Measurements from ENCODE around the gene RUNX1. TPM values are rescaled to one million over a fixed set of nuclear protein-coding genes. Genes with fewer than 3 reads are reported as not detected.
"Not testable (repeated sequence)": the region's sequence is repeated elsewhere in the genome, so short reads cannot be mapped to it uniquely, and the experiment has no call there.

The RUNX1 gene
- total RNA-seq, 2 donors from 2014 or later = 23.0 to 25.8 TPM

DNA sequence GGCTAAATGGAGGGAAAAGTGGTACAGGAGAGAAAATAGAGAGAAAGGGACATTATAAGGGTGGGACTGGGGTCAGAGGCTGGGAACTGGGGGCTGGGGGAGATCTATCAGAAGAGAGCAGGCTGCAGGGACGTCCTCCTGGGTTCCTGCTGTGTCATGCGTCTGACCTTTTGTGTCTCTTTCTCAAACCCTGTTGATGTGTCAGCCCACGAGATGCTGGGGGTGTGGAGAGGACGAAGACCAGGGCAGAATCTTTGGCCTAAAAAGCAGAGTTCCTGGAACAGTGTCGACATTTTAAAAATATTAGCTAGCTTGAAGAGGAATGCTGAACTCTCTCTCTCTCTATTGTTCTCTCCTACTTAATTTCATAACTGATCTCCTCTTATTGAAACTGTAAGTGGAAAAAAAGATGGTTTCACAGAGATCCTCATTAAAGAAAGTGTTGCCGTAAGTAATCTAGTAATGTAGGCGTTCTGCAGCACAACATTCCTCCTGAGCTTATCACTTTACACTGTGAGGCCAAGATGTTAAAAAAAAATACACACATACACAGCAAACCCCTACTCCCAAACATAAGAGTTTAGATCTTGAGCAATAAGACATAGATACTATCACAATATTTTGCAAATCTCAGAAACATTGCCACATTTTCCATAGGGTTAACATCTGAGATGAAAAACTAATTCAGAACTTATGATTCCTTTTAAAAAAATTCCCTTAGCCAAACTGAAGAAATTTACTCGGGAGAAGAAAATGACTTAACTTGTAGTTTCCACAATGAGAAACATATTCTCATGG, 52.6 kb downstream of the RUNX1 start:
- intact Hi-C loops (cut with DNase I) = no loop called here
- Histone ChIP-seq H3K4me3 (no peak overlapping the region), H3K27me3 (replicated peaks; ENCODE audit: insufficient read depth) (no peaks in the 10 kb centered on the region), H3K4me1 (replicated peaks) (no peaks in the 10 kb centered on the region), H3K36me3 (no peaks in the 10 kb centered on the region), H3K27ac (no peak overlapping the region), H3K9me3 (no peaks in the 10 kb centered on the region)
- no peak for DNase-seq (ENCODE audit: low spot score)
- no peak for TF ChIP-seq POLR2A (IDR thresholded peaks at IDR 0.05)
- TF ChIP-seq, protein P1, sequence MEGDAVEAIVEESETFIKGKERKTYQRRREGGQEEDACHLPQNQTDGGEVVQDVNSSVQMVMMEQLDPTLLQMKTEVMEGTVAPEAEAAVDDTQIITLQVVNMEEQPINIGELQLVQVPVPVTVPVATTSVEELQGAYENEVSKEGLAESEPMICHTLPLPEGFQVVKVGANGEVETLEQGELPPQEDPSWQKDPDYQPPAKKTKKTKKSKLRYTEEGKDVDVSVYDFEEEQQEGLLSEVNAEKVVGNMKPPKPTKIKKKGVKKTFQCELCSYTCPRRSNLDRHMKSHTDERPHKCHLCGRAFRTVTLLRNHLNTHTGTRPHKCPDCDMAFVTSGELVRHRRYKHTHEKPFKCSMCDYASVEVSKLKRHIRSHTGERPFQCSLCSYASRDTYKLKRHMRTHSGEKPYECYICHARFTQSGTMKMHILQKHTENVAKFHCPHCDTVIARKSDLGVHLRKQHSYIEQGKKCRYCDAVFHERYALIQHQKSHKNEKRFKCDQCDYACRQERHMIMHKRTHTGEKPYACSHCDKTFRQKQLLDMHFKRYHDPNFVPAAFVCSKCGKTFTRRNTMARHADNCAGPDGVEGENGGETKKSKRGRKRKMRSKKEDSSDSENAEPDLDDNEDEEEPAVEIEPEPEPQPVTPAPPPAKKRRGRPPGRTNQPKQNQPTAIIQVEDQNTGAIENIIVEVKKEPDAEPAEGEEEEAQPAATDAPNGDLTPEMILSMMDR (IDR thresholded peaks at IDR 0.05) = no peak
- TF ChIP-seq POLR2AphosphoS5 (IDR thresholded peaks at IDR 0.05) = no peak
- WGBS = 70% methylated on average over 8 of the region's 8 CpGs

DNA sequence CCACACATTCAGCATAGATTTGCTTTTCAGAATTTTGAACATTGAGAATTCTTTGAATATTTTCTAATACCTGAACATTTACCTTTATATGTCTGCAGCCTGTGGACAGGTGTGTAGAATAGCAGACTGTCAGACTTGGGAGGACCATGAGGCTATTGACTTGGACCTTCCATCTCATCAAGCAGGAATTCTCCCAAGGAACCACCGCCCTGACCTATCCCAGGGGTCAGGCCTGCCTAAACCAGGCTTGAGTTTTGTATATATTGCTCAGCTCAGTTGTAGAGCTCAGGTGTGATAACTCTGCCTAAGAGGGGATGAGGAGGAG, 53.2 kb downstream of the RUNX1 start:
- H3K27ac ChIP-seq = no peak overlapping the region
- no peak for TF ChIP-seq POLR2AphosphoS5 (IDR thresholded peaks at IDR 0.05)
- TF ChIP-seq POLR2A (IDR thresholded peaks at IDR 0.05) = no peak
- TF ChIP-seq, protein P1 (IDR thresholded peaks at IDR 0.05) = no peak
- H3K9me3 ChIP-seq = no peaks in the 10 kb centered on the region
- intact Hi-C loops (cut with DNase I) = no loop called here
- DNase-seq (ENCODE audit: low spot score) = no peak
- no peaks in the 10 kb centered on the region for H3K4me1 ChIP-seq (replicated peaks)
- H3K4me3 ChIP-seq = no peak overlapping the region
- no peaks in the 10 kb centered on the region for H3K27me3 ChIP-seq (replicated peaks; ENCODE audit: insufficient read depth)
- H3K36me3 ChIP-seq = no peaks in the 10 kb centered on the region
- WGBS = 95% methylated on average over 1 of the region's 1 CpG

DNA sequence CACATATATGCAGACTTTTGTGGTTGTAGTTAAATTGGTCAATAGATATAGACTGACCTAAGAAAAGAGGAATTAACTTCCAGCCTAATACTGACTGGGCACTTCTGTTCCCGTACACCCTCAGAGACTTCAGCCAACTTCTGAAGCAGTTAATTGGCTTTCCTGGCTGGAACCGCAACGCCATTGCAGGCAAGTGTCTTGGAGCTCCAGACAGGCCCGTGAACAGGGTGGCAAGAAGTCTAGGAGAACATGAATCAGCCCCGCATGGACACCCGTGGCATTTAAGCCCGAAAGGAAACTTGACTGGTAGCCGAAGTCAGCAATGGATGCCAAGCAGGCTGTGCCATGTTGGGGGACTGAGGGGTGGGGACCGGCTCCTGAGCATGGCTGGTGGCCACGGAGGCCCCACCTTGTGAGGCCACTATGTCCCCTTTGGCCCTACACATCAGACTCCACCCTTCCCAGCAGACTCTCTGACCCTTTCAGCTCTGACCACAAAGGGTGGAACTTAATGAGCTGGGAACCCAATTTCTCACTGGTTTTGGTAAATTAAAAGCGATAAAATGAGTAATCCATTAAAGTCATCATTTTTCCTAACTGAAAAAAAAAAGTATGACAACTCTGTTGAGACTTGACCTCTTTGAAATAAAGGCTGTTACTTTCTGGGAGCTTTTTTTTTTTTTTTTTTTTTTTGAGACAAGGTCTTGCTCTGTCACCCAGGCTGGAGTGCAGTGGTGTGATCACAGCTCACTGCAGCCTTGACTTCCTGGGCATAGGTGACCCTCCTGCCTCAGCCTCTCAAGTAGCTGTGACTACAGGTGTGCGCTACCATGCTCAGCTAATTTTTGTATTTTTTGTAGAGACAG, 54.1 kb downstream of the RUNX1 start:
- H3K4me3 ChIP-seq = no peak overlapping the region
- TF ChIP-seq POLR2A (IDR thresholded peaks at IDR 0.05) = no peak
- TF ChIP-seq, protein P1 (IDR thresholded peaks at IDR 0.05) = no peak
- no peak for TF ChIP-seq POLR2AphosphoS5 (IDR thresholded peaks at IDR 0.05)
- no peaks in the 10 kb centered on the region for H3K36me3 ChIP-seq
- no peak overlapping the region for H3K27ac ChIP-seq
- H3K4me1 ChIP-seq (replicated peaks) = no peaks in the 10 kb centered on the region
- intact Hi-C loops (cut with DNase I) = no loop called here
- no peaks in the 10 kb centered on the region for H3K27me3 ChIP-seq (replicated peaks; ENCODE audit: insufficient read depth)
- no peaks in the 10 kb centered on the region for H3K9me3 ChIP-seq
- WGBS = 75% methylated on average over 12 of the region's 12 CpGs
- DNase-seq (ENCODE audit: low spot score) = no peak

DNA sequence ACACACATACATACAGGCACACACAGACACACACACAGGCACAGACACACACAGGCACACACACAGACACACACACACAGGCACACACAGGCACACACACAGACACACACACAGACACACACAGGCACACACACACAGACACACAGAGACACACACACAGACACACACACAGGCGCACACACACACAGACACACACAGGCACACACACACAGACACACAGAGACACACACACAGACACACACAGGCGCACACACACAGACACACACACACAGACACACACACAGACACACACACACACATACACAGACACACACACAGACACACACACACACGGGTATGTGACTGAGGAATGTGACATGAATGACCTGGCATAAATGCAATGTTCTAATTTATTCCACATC, 55.6 kb downstream of the RUNX1 start:
- H3K4me3 ChIP-seq; H3K9me3 ChIP-seq; intact Hi-C loops (cut with DNase I); H3K27ac ChIP-seq; H3K4me1 ChIP-seq (replicated peaks); DNase-seq (ENCODE audit: low spot score); H3K36me3 ChIP-seq; H3K27me3 ChIP-seq (replicated peaks; ENCODE audit: insufficient read depth): not testable (repeated sequence)
- WGBS = 64% methylated on average over 3 of the region's 3 CpGs

DNA sequence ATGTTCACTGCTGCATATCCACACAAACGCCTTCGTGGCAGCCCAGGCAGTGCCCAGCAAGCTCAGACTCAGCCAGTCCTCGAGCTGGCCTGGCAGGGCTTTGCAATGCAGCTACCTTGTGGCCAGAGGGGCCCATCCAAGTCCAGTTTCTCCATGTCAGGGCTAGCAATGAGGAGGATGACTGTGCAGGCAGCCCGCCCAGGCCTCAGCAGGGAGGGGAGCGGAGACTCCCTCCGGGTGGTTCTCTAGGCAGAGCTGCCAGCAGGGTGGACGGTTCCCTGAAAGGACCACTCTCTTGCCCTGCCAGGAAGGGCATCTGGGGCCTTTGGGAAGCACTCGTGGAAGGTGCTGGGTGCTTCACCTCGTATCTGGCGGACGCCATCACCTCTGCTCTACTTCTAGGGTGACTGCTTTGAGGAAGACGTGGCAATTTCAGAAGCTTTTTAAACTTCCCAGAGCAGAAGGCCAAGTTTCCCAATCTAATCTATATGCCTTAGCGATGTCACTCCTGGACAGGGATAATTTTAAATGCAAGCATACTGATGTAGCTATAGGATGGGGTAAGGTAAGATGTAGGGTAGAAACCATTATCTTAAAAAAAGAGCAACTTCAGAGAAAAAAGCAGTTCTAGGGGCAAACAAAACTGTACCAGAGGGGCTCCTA, 56.2 kb downstream of the RUNX1 start:
- no peak overlapping the region for H3K4me3 ChIP-seq
- H3K36me3 ChIP-seq = no peaks in the 10 kb centered on the region
- TF ChIP-seq POLR2AphosphoS5 (IDR thresholded peaks at IDR 0.05) (no peak), POLR2A (IDR thresholded peaks at IDR 0.05) (no peak)
- TF ChIP-seq, protein P1 (IDR thresholded peaks at IDR 0.05) = no peak
- no peaks in the 10 kb centered on the region for H3K4me1 ChIP-seq (replicated peaks)
- DNase-seq (ENCODE audit: low spot score) = no peak
- WGBS = 55% methylated on average over 13 of the region's 13 CpGs
- H3K27me3 ChIP-seq (replicated peaks; ENCODE audit: insufficient read depth) = no peaks in the 10 kb centered on the region
- H3K27ac ChIP-seq = no peak overlapping the region
- no peaks in the 10 kb centered on the region for H3K9me3 ChIP-seq
- intact Hi-C loops (cut with DNase I) = no loop called here
